PFSK-1 (cell line): ENCODE measurements around the gene XRCC4.

Source experiments
- POLR2AphosphoS5 ChIP-seq: IDR thresholded peaks from 2 replicates; pipeline ENCODE4 v1.6.1; 2012; ENCODE audit warnings: low read depth, mild to moderate bottlenecking, control low read depth, low read length, moderate library complexity
- REST ChIP-seq, 2 experiments: IDR thresholded peaks; 2 replicates each; pipeline versions ENCODE4 v1.6.1 to v1.8.0; 2011 to 2012; ENCODE audit warnings: low read depth in 2 of 2, low read length in 2 of 2, control low read depth in 1 of 2, inconsistent platforms in 1 of 2, mild to moderate bottlenecking in 1 of 2, moderate library complexity in 1 of 2; ENCODE audit not compliant: insufficient read depth in 1 of 2
- SIN3A ChIP-seq: IDR thresholded peaks from 2 replicates; pipeline ENCODE4 v1.6.1; 2012; ENCODE audit warnings: mild to moderate bottlenecking, low read length, moderate library complexity, borderline replicate concordance; ENCODE audit not compliant: insufficient read depth
- TAF1 ChIP-seq: IDR thresholded peaks from 2 replicates; pipeline ENCODE4 v1.6.1; 2012; ENCODE audit warnings: low read length, control low read depth, borderline replicate concordance; ENCODE audit not compliant: insufficient read depth

GRCh38 chr5:83149671-83150070 is 72.3 kb downstream of the XRCC4 start:
- no peak for TF ChIP-seq TAF1
- TF ChIP-seq POLR2AphosphoS5: no peak
- no peak for TF ChIP-seq REST (IDR thresholded peaks at IDR 0.05; ENCODE audit: insufficient read depth in 1 of 2, low read depth in 2 of 2, low read length in 2 of 2)
- TF ChIP-seq SIN3A: no peak
